Endothelial cell of umbilical vein (primary cell): Measurements from ENCODE around the gene ULK4. TPM values are rescaled to one million over a fixed set of nuclear protein-coding genes. Genes with fewer than 3 reads are reported as not detected.

Experiments used
- BruUV-seq: library from RNA; stranded (reverse); fragments of 400-500 nt; replicated peaks from 2 replicates; lab custom pipeline; 2021; lab: Mats Ljungman, UMichigan
- CTCF ChIA-PET: fragments of 300-600, 350-600 bp; sonication (Branson Sonifier 250); formaldehyde crosslinking; loops from one replicate; lab custom pipeline; 2021; ENCODE audit warnings: antibody characterized with exemption, inconsistent platforms; lab: Charles Lee
- POLR2A ChIA-PET: fragments of 300-600, 350-600 bp; sonication (Branson Sonifier 250); formaldehyde crosslinking; loops from one replicate; lab custom pipeline; 2021; ENCODE audit warnings: antibody characterized with exemption, inconsistent platforms; lab: Charles Lee
- DNase-seq: peaks from one replicate; pipeline ENCODE4 v3.0.0-alpha.2; 2011; ENCODE audit warnings: low read depth, low spot score
- FAIRE-seq: peaks from 2 replicates; lab custom pipeline; 2011; peaks lifted over from hg19 to GRCh38; lab: Jason Lieb, UNC
- H2AFZ ChIP-seq: 2 replicates; pipeline ENCODE4 v1.6.0; 2012; ENCODE audit warnings: low read depth, low read length, control low read depth, inconsistent platforms
- H3K27ac ChIP-seq: 2 replicates; pipeline ENCODE4 v1.5.1; 2011; ENCODE audit warnings: low read depth, mild to moderate bottlenecking, control low read depth, low read length, moderate library complexity; ENCODE audit not compliant: insufficient read depth
- H3K27me3 ChIP-seq, 2 experiments: 2 replicates each; pipeline versions ENCODE4 v1.6.0 to v1.6.1; 2011; ENCODE audit warnings: low read length in 2 of 2, mixed read lengths in 1 of 2; ENCODE audit not compliant: control insufficient read depth in 2 of 2, insufficient read depth in 2 of 2
- H3K36me3 ChIP-seq, 2 experiments: 2 replicates in 1 of 2; 3 replicates in 1 of 2; pipeline ENCODE4 v1.5.1; 2011; ENCODE audit warnings: low read length in 2 of 2, mild to moderate bottlenecking in 1 of 2, moderate library complexity in 1 of 2; ENCODE audit not compliant: control insufficient read depth in 2 of 2, insufficient read depth in 2 of 2; ENCODE audit errors: extremely low read depth in 1 of 2
- H3K4me1 ChIP-seq: 3 replicates; pipeline ENCODE4 v1.5.1; 2011; ENCODE audit warnings: mild to moderate bottlenecking, low read length; ENCODE audit not compliant: control insufficient read depth, insufficient read depth; ENCODE audit errors: extremely low read depth
- H3K4me2 ChIP-seq: 2 replicates; pipeline ENCODE4 v1.6.1; 2011; ENCODE audit warnings: low read length, control low read depth, mixed read lengths; ENCODE audit not compliant: insufficient read depth
- H3K4me3 ChIP-seq, 3 experiments: fragments of 200-600 bp in 1 of 3; sonication (generic), shearing (Covaris generic) in 1 of 3; replicated peaks in 1 of 3; 2 replicates each; pipeline ENCODE4 v1.5.1; 2011 to 2016; ENCODE audit warnings: control low read depth in 3 of 3, low read length in 3 of 3, mild to moderate bottlenecking in 2 of 3, inconsistent platforms in 1 of 3, low read depth in 1 of 3, moderate library complexity in 1 of 3; ENCODE audit not compliant: insufficient read depth in 1 of 3
- H3K79me2 ChIP-seq: 2 replicates; pipeline ENCODE4 v1.6.0; 2012; ENCODE audit warnings: low read length, inconsistent platforms; ENCODE audit not compliant: control insufficient read depth, insufficient read depth
- H3K9ac ChIP-seq: replicated peaks from 2 replicates; pipeline ENCODE3; 2011; ENCODE audit warnings: low read length, control low read depth; ENCODE audit not compliant: insufficient read depth; ENCODE audit errors: extremely low read depth
- H3K9me1 ChIP-seq: replicated peaks from 3 replicates; pipeline ENCODE4 v1.6.0; 2011; ENCODE audit warnings: mild to moderate bottlenecking, low read length; ENCODE audit not compliant: control insufficient read depth, insufficient read depth; ENCODE audit errors: extremely low read depth
- H3K9me3 ChIP-seq: replicated peaks from 2 replicates; pipeline ENCODE4 v1.5.1; 2012; ENCODE audit warnings: low read length, inconsistent platforms; ENCODE audit not compliant: control insufficient read depth, insufficient read depth
- H4K20me1 ChIP-seq: replicated peaks from 2 replicates; pipeline ENCODE3; 2011; ENCODE audit warnings: mild to moderate bottlenecking, low read length; ENCODE audit not compliant: control insufficient read depth, insufficient read depth; ENCODE audit errors: extremely low read depth
- EZH2 ChIP-seq: IDR thresholded peaks from 2 replicates; pipeline ENCODE4 v1.6.1; 2012; ENCODE audit warnings: borderline replicate concordance, low read depth, mild to moderate bottlenecking, moderate library complexity, low read length, inconsistent platforms; ENCODE audit not compliant: severe bottlenecking
- FOS ChIP-seq: IDR thresholded peaks from 2 replicates; pipeline ENCODE4 v1.6.1; 2011; ENCODE audit warnings: mild to moderate bottlenecking, low read length, moderate library complexity, borderline replicate concordance; ENCODE audit not compliant: insufficient read depth
- GATA2 ChIP-seq: IDR thresholded peaks from 2 replicates; pipeline ENCODE4 v1.7.0; 2011; ENCODE audit warnings: low read depth, mild to moderate bottlenecking, moderate library complexity, mixed read lengths, low read length; ENCODE audit not compliant: insufficient read length, insufficient read depth
- JUN ChIP-seq: IDR thresholded peaks from 2 replicates; pipeline ENCODE4 v1.6.1; 2011; ENCODE audit warnings: borderline replicate concordance, low read depth; ENCODE audit not compliant: insufficient read length, insufficient read depth
- MYC ChIP-seq: IDR thresholded peaks from one replicate; pipeline ENCODE4 v1.6.1; 2011; ENCODE audit warnings: mild to moderate bottlenecking, low read depth, low read length
- POLR2A ChIP-seq: IDR thresholded peaks from 2 replicates; pipeline ENCODE4 v1.6.1; 2012; ENCODE audit warnings: low read depth, mild to moderate bottlenecking, control low read depth, low read length
- POLR2AphosphoS5 ChIP-seq: IDR thresholded peaks from 2 replicates; pipeline ENCODE4 v1.6.1; 2012; ENCODE audit warnings: low read depth, mild to moderate bottlenecking, control low read depth, low read length, moderate library complexity; ENCODE audit not compliant: insufficient read depth
- dilution Hi-C: fragments of 300-500 bp; cut with MboI; formaldehyde crosslinking; loops from one replicate; pipeline ENCODE4 v1.15.0; 2019; ENCODE audit warnings: low sequenced_read_pairs; ENCODE audit not compliant: extremely low pct_ligation_motif_present
- intact Hi-C: fragments of 100-400 bp; cut with micrococcal nuclease; formaldehyde crosslinking; loops from one replicate; pipeline ENCODE4 v1.10.0; 2022
- polyA plus RNA-seq, 4 experiments: library from polyadenylated mRNA; depleted of rRNA in 3 of 4; stranded (reverse) in 3 of 4; unstranded in 1 of 4; fragments of >200 nt; gene quantifications; 2 replicates each; pipeline versions ENCODE4 v1.2.1 to v1.2.3, GENCODE V29; 2011 to 2012; ENCODE audit warnings: missing spikeins in 1 of 4
- total RNA-seq: library from RNA; stranded (reverse); gene quantifications from 2 replicates; pipeline ENCODE4 v1.2.3, GENCODE V29; 2021
- TF ChIP-seq, protein P1 (sequence below), 2 donors: IDR thresholded peaks; 1 replicate in 1 of 2; 2 replicates in 1 of 2; pipeline ENCODE4 v1.5.1; 2011; ENCODE audit warnings: low read length in 2 of 2, mild to moderate bottlenecking in 2 of 2, moderate library complexity in 2 of 2, control low read depth in 1 of 2, inconsistent platforms in 1 of 2, low read depth in 1 of 2; ENCODE audit not compliant: insufficient read depth in 1 of 2; ENCODE audit errors: extremely low read depth in 1 of 2
- TF ChIP-seq, protein P2 (sequence below): IDR thresholded peaks from 2 replicates; pipeline ENCODE4 v1.6.1; 2011; ENCODE audit not compliant: insufficient read depth, insufficient read length

The ULK4 gene
- total and polyA plus RNA-seq, 2 donors (not counting 3 experiments of a cell fraction or from before 2014, with no cell fraction given): 3.3 to 16.0 TPM

DNA sequence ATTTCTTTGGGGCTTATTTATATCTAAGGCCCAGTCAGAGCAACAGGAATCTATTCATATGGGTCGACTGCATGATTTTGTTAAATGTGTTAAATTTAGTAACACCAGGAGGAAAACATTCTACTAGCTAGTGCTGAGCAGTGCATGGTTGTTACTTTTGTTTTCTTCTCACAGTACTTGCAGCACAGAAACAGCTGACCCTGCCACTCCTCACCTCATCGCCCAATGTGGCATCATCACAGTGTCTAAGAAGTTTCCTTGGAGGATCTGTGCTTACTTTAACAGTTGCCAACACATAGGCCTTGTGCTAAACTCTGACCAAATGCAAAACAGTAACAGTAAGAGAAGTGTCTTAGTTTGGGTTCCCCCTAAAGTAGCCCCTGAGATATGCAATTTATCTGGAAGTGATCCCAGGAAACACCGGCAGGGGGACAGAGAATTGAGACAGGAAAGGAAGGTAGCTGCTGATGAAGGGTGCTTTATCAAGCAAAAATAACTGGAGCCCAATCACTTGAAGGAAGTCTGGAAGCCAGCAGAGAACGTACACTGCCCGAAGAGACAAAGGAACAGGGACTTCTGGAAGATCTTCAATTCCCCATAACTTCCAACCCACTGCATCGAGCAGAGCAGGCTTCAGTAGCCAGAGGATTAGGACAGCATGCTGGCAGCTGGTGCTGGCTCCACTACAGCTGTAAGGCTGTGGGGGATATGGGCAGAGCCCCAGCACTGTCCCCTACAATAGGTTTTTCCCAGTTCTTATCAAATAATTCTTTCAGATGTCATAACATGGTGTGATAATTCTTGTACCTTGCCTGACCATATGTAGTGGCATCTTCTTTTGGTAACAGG is 36.0 kb upstream of the ULK4 start:
- ChIA-PET POLR2A (no interaction called here), CTCF (interaction anchor here (0.6 to 2.0 kb wide), 11 partner anchors 12 to 193 kb away, joined by 3 to 38 read pairs (median 4); no protein-coding TSS in a partner anchor)
- no peaks in the 10 kb centered on the region for H3K36me3 ChIP-seq
- H4K20me1 ChIP-seq: no peaks in the 10 kb centered on the region
- no peak overlapping the region for H3K9ac ChIP-seq
- H3K79me2 ChIP-seq: no peaks in the 10 kb centered on the region
- FAIRE-seq (no peak), DNase-seq (no peak)
- no peak overlapping the region for H3K4me3 ChIP-seq
- BruUV-seq: no TSS peak
- intact Hi-C loops: loop anchor here (1.0 kb wide), 1 partner anchor 101 kb away; no protein-coding TSS in a partner anchor
- H3K9me3 ChIP-seq: no peaks in the 10 kb centered on the region
- no peak overlapping the region for H3K27ac ChIP-seq
- H3K4me2 ChIP-seq: no peak overlapping the region
- dilution Hi-C loops: no loop called here
- H3K27me3 ChIP-seq: no peaks in the 10 kb centered on the region
- H3K4me1 ChIP-seq: no peaks in the 10 kb centered on the region
- no peaks in the 10 kb centered on the region for H3K9me1 ChIP-seq
- no peak overlapping the region for H2AFZ ChIP-seq
- TF ChIP-seq, protein P1, sequence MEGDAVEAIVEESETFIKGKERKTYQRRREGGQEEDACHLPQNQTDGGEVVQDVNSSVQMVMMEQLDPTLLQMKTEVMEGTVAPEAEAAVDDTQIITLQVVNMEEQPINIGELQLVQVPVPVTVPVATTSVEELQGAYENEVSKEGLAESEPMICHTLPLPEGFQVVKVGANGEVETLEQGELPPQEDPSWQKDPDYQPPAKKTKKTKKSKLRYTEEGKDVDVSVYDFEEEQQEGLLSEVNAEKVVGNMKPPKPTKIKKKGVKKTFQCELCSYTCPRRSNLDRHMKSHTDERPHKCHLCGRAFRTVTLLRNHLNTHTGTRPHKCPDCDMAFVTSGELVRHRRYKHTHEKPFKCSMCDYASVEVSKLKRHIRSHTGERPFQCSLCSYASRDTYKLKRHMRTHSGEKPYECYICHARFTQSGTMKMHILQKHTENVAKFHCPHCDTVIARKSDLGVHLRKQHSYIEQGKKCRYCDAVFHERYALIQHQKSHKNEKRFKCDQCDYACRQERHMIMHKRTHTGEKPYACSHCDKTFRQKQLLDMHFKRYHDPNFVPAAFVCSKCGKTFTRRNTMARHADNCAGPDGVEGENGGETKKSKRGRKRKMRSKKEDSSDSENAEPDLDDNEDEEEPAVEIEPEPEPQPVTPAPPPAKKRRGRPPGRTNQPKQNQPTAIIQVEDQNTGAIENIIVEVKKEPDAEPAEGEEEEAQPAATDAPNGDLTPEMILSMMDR (IDR thresholded peaks at IDR 0.05; ENCODE audit: extremely low read depth in 1 of 2, insufficient read depth in 1 of 2, low read depth in 1 of 2, low read length in 2 of 2): peak; percentile 17 to 27
- TF ChIP-seq JUN: no peak

DNA sequence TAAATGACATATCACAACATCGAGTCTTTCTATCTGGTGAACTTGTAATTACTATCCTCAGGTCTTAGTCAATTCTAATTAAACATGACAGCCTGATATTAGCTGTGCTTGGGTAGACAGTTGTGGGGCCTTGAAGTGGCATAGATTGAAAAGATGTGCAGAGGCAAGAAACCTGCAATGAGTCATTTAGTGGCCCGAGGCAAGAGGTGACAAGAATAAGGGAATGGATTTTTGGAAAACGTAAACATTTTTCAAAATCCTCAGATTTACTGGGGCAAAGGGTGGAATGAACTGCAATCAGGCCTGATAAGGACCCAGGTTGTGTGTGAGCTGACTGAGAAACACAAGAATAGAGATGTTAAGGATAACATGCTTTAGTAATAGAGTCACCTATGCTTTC is 29.5 kb upstream of the ULK4 start:
- no peaks in the 10 kb centered on the region for H3K4me1 ChIP-seq
- no peaks in the 10 kb centered on the region for H3K9me3 ChIP-seq
- no peak for TF ChIP-seq JUN
- TF ChIP-seq, protein P1 (IDR thresholded peaks at IDR 0.05; ENCODE audit: extremely low read depth in 1 of 2, insufficient read depth in 1 of 2, low read depth in 1 of 2, low read length in 2 of 2): no peak
- no peak for TF ChIP-seq FOS
- TF ChIP-seq MYC: no peak
- TF ChIP-seq POLR2AphosphoS5: no peak
- TF ChIP-seq GATA2: no peak
- TF ChIP-seq POLR2A: no peak
- no peak for TF ChIP-seq EZH2
- TF ChIP-seq, protein P2, sequence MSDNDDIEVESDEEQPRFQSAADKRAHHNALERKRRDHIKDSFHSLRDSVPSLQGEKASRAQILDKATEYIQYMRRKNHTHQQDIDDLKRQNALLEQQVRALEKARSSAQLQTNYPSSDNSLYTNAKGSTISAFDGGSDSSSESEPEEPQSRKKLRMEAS: no peak
- no TSS peak for BruUV-seq
- H3K9me1 ChIP-seq: no peaks in the 10 kb centered on the region
- dilution Hi-C loops: no loop called here
- H3K4me2 ChIP-seq: no peak overlapping the region
- H3K79me2 ChIP-seq: no peaks in the 10 kb centered on the region
- no peaks in the 10 kb centered on the region for H4K20me1 ChIP-seq
- H3K36me3 ChIP-seq: no peaks in the 10 kb centered on the region
- intact Hi-C loops: no loop called here
- no peak overlapping the region for H2AFZ ChIP-seq
- no peak overlapping the region for H3K4me3 ChIP-seq
- no peak for DNase-seq
- ChIA-PET CTCF (no interaction called here), POLR2A (no interaction called here)
- no peak for FAIRE-seq
- H3K27ac ChIP-seq: no peak overlapping the region
- H3K27me3 ChIP-seq: no peaks in the 10 kb centered on the region
- H3K9ac ChIP-seq: no peak overlapping the region
